SIG-M5 treated with dmso at 0.1 percent for 504 hours (cell line): ENCODE results near the gene HINT3.
"Not testable (repeated sequence)": the region's sequence is repeated elsewhere in the genome, so short reads cannot be mapped to it uniquely, and the experiment has no call there.

Source experiments
- DNase-seq: peaks from one replicate; lab custom pipeline; 2025; ENCODE audit not compliant: unreplicated experiment; lab: John Stamatoyannopoulos, UW

HINT3 gene

GRCh38 chr6:125939791-125940190 is 16.8 kb upstream of the HINT3 start:
- no peak for DNase-seq

DNA sequence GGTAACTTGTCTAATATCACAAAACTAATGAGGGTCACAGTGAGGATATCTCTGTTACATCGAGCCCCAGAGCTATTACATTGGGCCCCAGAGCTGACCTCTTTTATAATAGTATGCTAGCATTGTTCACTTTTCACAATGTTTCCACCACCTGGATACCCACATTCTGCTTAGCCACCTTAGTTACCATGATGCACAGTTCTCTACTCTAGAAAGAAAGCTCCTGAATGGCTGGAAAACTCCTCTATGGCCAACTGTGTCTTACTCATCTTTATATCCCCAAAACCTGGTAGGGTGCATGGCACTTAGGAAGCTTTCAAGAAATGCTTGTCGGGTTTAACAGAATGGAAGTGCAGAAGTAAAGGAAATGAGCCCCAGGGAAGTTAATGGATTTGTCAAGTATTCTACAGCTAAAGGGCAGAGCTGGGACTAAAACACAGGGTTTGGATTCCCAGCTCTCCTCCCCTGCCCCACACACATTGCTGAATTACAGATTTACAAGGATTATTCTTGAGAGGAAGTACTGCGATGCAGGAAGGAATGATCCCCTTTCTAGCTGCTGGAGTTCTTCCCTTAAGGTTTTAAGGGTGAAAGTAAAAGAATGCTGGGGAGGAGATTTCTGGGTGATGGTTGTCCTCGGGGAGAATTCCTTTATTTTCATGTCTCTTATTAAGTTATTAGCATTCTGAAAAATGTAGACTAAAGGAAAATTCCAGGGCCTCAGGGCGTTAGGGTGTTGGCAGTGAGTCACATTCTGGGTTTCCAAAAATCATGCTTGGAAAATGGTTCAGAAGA is 16.1 kb upstream of the HINT3 start:
- no peak for DNase-seq

- no peak for DNase-seq
Measured at GRCh38 chr6:125942672-125943527, 13.7 kb upstream of the HINT3 start.

GRCh38 chr6:125943528-125944433 is 12.8 kb upstream of the HINT3 start:
- no peak for DNase-seq

DNA sequence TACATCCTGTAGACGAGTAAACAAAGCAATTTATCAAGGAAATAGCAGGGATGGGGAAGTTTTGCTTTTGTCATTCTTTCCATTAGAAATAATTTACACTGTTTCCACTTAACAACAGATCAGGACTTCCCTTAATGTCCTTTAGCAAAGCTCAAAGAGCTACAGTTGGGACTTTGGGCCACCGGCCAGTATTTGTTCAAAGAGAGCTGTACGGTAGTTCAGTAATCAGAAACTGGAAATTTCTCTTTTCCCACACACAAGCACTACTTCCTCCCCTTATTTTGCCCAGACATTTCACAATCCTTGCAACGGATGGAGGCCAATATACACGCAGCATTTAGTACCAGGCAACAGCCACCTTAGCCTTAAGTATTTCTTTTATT is 12.1 kb upstream of the HINT3 start:
- DNase-seq = peak; percentile 72

DNA sequence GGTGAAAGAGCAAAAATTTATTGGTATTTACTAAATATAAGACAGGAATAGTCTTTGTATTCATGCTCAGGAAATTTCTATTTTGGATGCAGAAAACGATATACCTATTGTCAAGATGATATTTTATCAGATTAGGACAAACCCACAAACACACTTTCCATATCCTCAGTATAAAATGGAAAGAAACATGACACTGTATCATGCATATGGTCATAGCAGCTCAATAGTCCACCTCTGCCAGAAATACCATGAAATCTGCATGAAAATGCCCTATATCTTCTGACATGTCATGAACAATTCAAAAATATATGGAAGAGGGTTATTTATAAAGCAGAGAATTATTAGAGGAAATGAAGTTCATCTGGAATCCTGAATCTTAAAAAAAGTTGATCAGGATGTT is 11.7 kb upstream of the HINT3 start:
- DNase-seq = no peak

DNA sequence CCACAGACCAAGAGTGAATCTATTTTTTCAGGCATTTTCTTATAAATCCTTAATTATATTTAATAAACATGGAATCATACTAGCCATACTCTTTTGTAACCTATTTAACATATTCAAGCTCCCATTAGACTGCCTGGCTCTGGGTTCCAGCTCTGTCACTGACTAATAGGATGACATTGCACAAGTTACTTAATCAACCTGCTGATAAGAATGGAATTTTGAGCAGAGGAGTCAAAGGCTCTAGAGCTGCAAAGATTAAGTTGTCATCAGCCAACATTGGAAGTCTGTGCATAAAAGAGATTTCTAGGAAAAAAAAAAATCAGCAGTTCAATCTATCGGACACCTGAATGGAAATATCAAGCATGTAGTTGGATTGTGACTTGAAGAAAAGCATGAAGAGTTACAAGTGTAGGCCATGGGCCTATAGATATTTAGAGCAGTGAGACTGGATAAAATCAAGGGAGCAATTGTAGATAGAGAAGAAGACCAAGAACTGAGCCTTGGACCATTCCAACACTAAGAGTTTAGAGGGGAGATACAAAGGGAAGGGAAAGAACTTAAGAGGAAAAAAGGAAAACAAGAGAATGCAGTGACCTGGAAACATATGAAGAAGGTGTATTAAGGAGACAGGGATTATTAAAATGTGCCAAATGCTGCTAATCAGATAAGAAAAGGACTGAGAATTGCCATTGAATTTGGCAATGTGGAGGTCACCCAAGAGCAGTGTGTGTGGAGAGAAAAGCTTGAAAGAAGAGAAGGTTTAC is 11.0 kb upstream of the HINT3 start:
- no peak for DNase-seq

GRCh38 chr6:125947615-125948014 is 9.0 kb upstream of the HINT3 start:
- DNase-seq = no peak

DNA sequence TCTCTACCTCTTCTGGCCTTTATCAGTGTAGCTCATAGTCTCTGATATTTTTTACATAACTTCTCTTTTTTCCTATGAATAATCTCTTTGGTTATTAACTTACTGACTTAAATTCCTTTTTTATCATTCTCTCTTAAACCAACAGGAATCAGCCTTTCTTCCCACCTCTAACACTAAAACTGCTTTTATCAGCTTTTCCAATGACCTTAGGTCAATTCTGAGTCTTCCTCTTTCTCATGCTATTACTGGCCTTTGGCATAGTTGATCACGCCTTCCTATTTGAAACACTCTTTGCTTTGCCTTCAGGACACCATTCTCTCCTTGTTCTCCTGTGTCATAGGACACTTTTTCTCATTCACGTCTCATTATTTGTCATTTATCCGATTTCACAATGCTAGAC is 8.1 kb upstream of the HINT3 start:
- DNase-seq = no peak

DNA sequence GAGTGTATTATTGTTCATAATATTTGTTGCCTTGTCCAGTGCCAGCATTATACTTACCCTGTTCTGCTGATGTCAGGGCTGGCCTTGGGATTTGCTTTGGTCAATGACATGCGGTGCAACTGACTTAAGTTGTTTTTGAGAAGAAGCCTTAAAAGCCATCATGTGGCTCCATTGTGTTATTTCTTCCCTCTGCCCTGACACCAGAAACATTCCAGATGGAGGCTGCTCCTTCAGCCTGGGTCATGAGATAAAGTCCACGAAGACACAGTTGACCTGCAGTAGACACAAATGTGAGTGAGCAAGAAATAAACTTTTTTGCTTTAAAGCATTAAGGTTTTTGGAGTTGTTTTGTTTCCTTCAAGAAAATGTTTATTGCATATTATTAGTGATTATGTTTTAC is 7.5 kb upstream of the HINT3 start:
- no peak for DNase-seq

GRCh38 chr6:125950293-125950692 is 6.3 kb upstream of the HINT3 start:
- DNase-seq = no peak

GRCh38 chr6:125950716-125951115 is 5.9 kb upstream of the HINT3 start:
- not testable (repeated sequence) for DNase-seq

GRCh38 chr6:125951323-125951722 is 5.2 kb upstream of the HINT3 start:
- DNase-seq = no peak

DNA sequence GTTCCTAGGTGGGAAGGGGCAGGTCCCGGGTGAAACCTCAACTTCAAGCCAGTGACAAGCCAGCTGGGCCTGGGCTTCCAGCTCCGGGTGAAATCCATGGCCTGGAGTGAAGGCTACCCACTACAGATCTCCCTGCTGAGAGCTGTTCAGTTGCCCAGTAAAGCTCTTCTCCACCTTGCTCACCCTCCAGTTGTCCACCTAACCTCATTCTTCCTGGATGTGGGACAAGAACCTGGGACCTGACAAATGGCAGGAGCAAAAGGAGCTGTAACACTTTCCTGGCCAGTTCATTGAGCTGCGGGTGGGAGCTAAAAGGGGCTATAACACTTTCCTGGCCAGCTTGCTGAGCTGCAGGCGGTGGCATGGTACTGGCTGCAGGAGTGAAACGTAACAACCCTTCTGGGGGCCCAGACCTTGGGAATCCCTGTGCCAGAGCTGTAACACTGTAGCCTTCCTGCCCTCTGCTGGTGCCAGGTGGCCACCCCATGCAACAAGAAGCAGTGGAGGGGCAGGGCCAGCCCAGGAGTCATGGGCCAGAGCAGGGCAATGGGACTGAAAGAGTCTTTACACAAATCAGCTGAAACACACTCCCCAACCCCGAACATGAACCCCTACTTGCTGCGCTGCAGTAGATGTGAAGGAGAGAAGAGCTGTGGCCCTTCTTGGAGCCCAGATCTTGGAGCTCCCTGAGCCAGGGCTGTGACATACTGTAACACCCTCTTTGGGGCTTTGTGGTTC is 3.6 kb upstream of the HINT3 start:
- DNase-seq = peak; percentile 8

GRCh38 chr6:125953502-125953875 is 3.1 kb upstream of the HINT3 start:
- no peak for DNase-seq

- no peak for DNase-seq
Measured at GRCh38 chr6:125954735-125955339, 1.7 kb upstream of the HINT3 start.

DNA sequence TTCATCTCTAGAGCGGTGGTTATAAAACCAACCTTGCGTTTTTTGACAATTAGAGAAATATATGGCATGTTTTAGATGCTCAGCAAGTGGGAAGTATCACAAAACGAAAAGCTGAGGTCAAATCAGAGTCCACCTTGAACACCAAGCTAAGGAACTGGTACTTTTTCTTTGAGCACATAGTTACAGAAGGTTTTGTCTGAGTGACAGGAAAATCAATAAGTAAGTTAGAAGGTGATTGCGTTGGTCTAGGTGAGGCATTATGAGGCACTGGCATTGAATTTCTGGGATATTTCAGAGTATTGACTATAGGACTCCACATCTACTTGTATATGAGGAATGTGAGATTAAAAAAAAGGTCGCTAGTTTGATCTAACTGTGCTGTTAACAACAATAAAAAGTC is 597 bp upstream of the HINT3 start:
- DNase-seq = no peak

GRCh38 chr6:125957391-125957693 is 772 bp downstream of the HINT3 start:
- no peak for DNase-seq

- DNase-seq = peak; percentile 79
Measured at GRCh38 chr6:125957845-125958244, 1.3 kb downstream of the HINT3 start.

GRCh38 chr6:125959041-125959440 is 2.5 kb downstream of the HINT3 start:
- DNase-seq = no peak
